AG09319 (cell line): Measurements from ENCODE around the gene PLXNB2.

Experiments used
- DNase-seq: peaks from one replicate; pipeline ENCODE4 v3.0.0-alpha.2; 2010; ENCODE audit warnings: low read depth; ENCODE audit errors: extremely low read depth
- CTCF ChIP-seq: IDR thresholded peaks from 2 replicates; pipeline ENCODE4 v1.5.1; 2011; ENCODE audit warnings: low read depth, mild to moderate bottlenecking, inconsistent platforms, low read length, moderate library complexity

The PLXNB2 gene

GRCh38 chr22:50343541-50343935 lies 36.1 kb upstream of the PLXNB2 start:
- no peak for TF ChIP-seq CTCF
- no peak for DNase-seq

GRCh38 chr22:50342651-50343540 lies 35.5 kb upstream of the PLXNB2 start, which contains the start of gene PPP6R2:
Gene PPP6R2 (plus strand): TSS chr22:50343327. CDS start chr22:50393909, 50,582 bp downstream.
- no peak for TF ChIP-seq CTCF
- DNase-seq: peak; percentile 7

GRCh38 chr22:50341977-50342650 lies 34.7 kb upstream of the PLXNB2 start:
- DNase-seq: peak; percentile 51
- TF ChIP-seq CTCF: peak; percentile 93

GRCh38 chr22:50339945-50340879 lies 32.8 kb upstream of the PLXNB2 start:
- DNase-seq: no peak

GRCh38 chr22:50338860-50339462 lies 31.5 kb upstream of the PLXNB2 start:
- TF ChIP-seq CTCF: no peak
- DNase-seq: no peak

More at GRCh38 chr22:50339945-50340879, 32.8 kb upstream of the PLXNB2 start:
- TF ChIP-seq CTCF: no peak

- TF ChIP-seq CTCF: no peak
- DNase-seq: no peak
Observed at GRCh38 chr22:50338042-50338573, 30.7 kb upstream of the PLXNB2 start.
